GM21367 (cell line): ENCODE data around the gene ITGB3.

Source experiments
- ATAC-seq: cut with Tn5 transposase; IDR thresholded peaks from one replicate; pipeline ENCODE4 v1.9.1; 2021; ENCODE audit not compliant: unreplicated experiment

Gene ITGB3

DNA sequence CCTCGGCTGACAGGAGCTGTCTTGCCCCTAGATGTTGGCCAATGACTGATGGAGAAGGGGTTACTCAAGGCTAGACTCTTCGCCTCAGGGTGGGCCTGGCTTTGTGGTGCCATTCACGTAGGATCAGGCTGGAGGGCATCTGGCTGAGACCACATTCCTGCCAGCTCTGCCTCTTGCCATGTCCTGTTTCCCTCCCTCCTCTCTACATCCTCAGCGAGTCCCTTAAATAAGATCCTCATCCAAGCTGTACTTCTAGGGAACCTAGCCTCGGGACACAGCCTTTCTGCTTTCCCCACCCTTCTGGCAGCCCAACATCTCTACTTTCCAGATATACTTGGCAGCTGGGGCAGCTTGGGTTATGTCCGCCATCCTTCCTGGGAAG, 42.2 kb downstream of the ITGB3 start:
- ATAC-seq = no peak

DNA sequence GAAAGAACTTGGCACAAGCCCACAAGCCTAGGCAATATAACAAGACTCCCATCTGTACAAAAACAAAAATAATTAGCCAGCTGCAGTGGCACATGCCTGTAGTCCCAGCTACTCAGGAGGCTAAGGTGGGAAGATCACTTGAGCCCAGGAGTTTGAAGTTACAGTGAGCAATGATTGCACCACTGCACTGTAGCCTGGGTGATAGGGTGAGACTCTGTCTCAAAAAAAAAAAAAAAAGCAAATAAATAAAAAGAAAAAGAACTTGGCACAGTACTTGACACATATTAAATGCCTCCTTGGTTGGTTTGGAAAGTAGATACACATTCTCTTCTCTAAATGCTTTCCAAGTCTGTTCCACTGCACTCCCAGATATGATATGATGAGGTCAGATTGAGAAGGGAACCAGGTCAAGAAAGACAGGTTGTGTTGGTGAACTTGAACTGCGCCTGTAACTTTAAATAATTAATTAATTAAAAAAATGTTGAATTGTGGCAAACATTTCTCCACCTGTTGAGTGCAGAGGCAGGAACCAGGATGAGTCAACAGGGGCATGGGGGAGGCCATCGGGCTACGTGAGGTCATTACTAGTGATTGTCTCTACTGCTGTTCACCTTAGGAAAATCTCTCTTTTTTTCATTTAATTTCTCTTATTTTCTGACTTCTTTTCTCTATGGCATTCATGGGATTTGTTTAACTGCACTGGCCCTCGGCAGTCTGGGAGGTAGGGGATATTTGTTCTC, 44.2 kb downstream of the ITGB3 start:
- ATAC-seq = no peak

DNA sequence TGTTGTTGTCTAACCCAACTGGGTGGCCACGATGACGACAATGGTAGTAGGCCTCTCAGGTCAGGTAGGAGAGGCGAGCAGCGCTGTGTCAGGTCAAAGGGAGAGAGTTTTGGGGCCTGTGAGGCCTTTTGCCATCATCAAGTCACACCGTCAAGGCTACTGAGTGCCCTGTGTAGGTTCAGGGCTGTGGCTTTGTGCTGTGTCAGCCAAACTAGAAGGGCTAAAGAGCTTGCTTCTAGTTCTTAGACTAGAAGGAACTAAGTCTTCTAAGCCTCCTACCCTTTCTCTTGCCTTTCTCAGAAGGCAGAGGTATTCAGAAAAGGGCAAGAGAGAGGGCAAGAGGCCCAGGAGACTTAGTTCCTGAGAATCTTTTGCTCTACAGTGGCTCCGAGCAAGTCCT, 45.1 kb downstream of the ITGB3 start:
- ATAC-seq = no peak

DNA sequence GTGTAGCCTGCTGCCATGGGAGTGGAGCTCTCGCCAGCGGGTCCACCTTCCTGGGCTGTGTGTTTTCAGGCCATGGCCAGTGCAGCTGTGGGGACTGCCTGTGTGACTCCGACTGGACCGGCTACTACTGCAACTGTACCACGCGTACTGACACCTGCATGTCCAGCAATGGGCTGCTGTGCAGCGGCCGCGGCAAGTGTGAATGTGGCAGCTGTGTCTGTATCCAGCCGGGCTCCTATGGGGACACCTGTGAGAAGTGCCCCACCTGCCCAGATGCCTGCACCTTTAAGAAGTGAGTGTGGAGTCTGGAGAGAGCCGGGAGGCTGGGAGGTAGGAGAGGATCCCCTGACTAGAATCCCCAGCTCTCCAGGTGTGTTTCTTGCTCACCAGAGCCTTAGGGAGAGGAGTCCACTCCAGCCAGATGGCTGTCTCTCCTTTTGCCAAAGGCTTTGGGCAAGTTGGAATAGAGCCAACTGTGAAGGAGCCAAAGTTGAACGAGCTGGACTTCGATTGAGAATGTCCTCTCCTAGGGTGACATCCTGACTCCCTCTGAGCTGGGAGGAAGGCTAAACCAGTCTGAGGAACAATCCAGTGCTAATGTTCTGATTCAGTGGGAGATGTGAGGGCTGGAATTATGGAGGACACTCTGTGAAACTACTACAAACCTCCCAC, 45.7 kb downstream of the ITGB3 start:
- ATAC-seq = no peak

DNA sequence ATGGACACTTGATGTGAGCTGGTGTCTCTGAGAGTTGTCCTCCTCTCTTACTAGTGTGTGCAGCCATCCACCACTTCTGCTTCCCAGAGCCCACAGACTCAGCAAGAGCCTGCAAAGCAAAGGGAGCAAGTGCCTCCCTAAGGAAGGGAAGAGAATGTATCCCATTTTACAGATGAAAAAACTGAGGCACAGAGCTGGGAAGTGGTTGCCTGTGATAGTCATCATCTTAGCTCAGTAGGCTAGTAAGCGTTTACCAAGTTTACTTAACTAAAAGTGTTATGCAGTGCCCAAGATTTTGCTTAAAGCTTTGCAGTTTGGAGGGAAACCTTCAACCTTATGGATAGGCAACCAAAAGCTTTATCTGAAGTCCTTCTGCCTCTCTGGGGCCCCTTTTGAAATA, 47.1 kb downstream of the ITGB3 start:
- ATAC-seq = no peak

DNA sequence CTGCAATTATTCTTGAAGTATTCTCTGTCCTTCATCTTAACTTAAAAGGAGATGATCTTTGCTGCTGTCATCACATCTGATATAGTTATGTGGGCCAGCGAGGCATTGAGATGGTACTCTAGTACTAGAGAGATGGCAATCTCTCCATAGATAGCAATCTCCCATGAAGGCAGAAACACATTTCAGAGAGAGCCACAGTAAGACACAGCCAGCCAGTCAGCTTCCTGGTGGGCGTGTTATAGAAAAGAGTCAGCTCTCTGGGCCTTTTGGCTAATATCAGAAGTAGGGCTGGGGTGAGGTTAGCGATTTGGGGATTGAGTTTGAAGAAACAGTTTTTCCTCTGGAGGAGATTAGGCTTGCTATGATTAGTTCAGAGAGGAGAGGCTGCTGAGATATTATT, 47.5 kb downstream of the ITGB3 start:
- no peak for ATAC-seq

DNA sequence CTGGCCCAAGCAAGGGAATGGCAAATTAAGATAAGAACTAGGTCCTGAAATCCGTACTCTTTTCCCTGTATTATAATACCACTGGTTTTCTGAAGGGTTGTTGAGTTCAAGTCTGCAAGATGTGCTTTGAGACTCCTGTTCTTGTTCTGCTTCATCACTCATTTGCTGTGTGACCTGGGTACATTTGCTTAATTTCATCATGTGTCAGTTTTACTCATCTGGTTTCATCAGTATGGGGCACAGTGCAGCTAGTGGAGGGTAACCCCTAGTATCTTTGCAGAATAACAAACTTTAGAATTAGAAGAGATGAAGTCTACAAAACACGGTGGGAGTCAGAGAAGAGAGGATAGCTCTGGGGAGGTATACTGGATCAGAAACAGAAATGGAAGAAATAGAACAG, 48.2 kb downstream of the ITGB3 start:
- ATAC-seq = no peak

DNA sequence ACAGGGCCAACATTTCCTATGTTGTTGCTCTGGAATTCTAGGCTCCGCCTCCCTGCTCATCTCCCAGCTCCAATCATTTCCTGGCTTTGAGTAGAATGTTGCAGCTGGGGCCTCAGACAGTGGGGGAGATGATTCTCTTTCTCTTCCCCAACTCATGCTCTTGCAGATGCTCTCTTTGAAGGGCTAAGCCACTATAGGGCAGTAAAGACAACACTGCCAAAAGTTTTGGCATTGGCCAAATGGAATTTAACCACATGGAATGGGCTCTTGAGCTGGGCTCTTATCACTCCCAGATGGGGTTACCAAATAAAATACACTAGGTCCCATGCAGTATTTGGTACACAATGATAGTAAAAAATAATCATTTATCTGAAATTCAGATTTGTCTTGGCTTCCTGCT, 50.6 kb downstream of the ITGB3 start:
- ATAC-seq = no peak

DNA sequence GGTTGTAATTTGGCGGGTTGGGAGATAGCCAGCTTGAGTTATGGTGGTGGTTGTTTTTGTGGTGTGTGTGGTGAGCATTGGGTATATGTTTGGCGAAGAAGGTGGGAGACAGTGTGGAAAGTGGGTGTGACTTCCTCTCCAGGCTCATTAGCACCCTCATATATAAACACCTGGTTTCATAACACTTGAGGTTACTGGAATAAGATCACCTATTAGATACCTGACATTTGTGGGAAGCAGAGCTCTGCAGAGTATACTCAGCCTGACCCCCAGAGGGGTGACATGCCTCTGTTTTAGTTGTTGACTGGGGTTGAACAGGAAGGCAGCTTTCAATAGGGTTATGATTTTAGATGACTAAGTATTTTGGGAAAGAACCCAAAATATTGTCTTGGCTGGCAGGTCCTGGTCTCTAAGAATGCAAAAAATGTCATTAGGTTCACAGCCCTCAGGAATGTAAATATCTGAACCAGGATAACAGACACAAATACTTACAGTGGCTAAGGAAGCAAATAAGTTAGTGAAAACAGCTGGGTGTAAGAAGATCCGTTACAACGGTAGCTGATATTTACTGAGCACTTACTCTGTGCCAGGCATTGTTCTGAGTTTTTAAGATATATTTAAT, 51.8 kb downstream of the ITGB3 start:
- no peak for ATAC-seq

DNA sequence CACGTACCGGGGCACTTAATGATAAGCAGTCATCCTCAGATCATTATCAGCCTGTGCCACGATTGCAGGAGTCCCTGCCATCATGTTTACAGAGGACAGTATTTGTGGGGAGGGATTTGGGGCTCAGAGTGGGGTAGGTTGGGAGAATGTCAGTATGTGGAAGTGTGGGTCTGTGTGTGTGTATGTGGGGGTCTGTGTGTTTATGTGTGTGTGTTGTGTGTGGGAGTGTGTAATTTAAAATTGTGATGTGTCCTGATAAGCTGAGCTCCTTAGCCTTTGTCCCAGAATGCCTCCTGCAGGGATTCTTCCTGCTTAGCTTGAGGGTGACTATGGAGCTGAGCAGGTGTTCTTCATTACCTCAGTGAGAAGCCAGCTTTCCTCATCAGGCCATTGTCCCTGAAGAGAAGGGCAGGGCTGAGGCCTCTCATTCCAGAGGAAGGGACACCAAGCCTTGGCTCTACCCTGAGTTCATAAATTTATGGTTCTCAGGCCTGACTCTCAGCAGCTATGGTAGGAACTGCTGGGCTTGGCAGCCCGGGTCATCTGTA, 56.6 kb downstream of the ITGB3 start:
- no peak for ATAC-seq

DNA sequence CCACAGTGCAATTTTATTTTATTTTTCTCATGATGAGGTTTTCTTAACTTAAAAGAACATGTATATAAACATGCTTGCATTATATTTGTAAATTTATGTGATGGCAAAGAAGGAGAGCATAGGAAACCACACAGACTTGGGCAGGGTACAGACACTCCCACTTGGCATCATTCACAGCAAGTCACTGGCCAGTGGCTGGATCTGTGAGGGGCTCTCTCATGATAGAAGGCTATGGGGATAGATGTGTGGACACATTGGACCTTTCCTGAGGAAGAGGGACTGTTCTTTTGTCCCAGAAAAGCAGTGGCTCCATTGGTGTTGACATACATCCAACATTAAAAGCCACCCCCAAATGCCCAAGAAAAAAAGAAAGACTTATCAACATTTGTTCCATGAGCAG, 57.8 kb downstream of the ITGB3 start:
- ATAC-seq = no peak

DNA sequence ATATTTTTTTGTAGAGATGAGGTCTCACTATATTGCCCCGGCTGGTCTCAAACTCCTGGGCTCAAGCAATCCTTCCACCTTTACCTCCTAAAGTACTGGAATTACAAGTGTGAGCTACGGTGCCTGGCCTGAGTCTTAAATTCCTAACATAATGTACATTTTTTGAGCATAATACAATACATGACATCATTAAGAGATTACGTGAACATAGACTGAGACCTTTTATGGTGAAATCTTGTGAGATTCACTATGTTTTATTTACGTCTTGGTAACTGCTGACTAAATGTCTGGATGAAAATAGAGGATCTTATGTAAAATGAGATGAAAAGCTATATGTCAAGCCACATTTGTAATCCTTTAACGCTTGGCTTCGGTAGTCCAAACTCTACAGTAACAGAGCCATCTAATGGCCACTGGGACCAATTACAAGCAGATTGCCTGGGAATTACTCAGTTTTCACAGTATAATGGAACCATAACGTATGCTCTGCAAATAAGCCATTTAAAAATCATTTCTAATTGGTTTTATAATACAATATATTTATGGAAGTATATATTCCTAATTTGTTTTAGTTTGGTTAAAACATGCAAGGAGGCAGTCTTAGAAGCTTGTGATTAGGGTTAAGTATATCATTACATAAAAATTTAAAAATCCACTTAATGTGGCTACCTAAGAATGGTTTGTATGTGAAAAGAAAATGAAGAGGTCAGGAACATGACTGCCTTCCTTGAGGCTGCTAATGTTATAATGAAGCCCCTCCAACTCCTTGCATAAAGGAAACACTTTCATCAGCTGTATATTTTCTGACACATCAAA, 62.0 kb downstream of the ITGB3 start:
- no peak for ATAC-seq

DNA sequence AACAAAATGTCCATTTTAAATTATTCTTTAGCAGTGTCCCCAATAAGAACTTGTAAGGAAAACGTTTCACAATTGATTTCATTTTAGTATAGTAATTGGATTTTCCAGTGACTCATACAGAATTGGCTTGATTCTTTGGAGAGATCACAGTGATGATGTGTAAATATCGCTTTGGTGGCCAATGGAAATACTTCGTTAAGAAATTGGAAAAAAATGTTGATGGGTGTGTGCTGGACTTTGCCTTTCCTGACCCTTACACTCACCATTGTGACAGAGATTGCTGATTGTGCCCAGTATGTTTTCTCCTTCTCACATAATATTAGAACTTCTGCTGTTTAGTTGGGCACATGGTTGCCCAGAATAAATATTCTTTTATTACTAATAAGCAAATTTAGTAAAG, 62.7 kb downstream of the ITGB3 start:
- no peak for ATAC-seq

DNA sequence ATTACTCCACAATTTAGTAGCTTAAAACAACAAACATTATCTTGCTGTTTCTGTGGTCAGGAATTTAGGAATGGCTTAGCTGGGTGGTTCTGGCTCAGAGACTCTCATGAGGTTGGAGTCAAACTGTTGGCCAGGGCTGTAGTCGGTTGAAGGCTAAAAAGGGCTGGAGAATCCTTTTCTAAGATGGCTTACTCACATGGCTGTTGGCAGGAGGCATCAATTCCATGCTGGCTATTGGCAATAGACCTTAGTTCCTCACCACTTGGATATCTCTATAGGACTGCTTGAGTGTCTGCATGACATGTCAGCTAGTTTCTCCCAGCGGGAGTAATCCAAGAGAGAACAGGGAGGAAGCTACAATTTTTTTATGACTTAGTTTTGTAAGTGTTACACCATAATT, 63.5 kb downstream of the ITGB3 start:
- no peak for ATAC-seq

DNA sequence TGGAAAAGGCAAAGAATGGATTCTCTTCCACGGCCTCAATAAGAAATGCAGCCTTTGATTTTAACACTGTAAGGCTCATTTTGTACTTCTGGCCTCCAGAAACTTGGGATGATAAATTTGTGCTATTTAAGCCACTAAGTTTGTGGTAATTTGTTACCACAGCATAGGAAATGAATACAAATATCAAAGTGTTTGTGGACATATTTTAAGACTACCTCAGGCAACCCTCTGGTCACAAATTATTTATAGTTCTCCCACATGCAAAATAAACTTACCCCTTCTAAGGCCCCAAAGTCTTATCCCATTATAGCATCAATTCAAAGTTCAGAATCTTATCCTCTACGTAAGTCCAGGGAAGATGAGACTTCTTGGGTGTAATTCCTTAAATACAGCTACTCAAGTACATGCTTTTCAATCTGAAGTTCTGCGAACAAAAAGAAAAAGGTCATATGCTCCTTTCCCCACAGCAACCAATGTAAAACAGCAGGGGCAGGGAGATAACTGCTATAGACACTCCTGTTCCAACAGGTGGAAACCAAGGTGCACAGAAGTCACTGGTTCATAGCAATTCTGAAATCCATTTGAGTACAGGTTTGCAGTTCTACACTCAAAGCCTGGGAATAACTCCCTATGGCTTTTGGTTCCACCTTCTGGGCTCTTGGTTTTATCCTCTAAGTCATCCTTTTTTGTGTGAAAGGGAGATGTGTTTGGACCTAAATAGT, 64.7 kb downstream of the ITGB3 start:
- no peak for ATAC-seq

DNA sequence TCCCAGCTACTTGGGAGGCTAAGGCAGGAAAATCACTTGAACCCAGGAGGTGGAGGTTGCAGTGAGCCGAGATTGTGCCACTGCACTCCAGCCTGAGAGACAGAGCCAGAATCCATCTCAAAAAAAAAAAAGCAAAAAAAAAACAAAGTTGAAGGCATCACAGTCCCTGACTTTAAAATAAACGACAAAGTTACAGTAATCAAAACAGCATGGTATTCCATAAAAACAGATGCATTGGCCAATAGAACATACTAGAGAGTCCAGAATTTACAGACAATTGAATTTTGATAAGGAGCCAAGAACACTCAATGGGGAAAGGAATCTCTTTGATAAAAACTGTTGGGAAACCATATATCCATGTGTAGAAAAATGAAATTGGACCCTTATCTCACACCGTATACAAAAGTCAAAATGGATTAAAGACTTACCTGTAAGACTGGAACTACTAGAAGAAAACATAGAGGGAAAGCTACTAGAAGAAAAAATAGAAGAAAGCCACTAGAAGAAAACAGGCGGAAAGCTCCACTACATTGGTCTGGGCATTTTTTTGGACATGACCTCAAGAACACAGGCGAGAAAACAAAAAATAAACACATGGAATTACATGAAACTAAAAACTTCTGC, 67.4 kb downstream of the ITGB3 start:
- ATAC-seq = no peak

DNA sequence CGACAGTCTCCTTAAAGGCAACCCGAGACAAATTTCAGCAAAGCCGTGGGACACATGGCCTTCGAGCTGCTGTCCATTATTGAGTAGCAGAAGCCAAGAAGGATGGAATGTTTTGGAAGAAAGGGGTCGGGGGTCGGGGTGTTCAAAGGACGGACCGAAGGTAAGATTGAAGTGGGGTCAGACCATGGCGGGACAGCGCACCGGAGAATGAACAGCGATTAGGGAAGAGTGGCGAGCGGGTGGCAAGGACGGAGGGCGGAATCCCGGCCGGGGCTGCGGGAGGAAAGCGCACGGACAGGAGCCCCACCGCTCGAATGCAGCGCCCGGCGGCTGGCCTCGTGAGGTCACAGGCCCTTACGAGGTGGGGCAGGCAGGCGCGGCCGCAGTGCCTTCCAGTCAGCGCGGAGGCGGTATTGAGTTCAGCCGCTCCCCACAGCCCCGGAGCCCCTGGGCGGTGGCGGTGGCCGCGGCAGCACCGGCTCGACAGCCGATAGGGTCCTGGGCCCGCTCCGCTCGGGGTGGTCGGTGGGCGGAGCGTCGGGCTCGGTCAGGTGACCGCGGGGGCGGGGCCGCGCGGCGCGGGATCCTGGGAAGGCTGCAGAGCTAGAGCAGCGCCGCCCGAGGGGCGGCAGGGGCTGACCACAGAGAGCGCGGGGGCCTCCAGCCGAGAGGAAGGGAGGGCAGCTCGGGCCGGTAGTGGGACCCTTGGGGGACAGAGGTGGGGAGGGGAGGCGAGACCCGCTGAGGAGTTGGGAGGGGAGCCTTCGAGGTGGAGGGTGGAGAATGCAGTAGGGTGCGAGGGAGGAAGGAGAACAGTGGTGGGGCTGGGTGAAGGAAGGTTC, 70.0 kb downstream of the ITGB3 start, which contains the start of gene EFCAB13:
TSS of gene EFCAB13 (plus strand) at position 574 of the 842 bp plus-strand sequence. CDS start 4,399 bp downstream, outside the sequence.
- ATAC-seq = peak; percentile 71

DNA sequence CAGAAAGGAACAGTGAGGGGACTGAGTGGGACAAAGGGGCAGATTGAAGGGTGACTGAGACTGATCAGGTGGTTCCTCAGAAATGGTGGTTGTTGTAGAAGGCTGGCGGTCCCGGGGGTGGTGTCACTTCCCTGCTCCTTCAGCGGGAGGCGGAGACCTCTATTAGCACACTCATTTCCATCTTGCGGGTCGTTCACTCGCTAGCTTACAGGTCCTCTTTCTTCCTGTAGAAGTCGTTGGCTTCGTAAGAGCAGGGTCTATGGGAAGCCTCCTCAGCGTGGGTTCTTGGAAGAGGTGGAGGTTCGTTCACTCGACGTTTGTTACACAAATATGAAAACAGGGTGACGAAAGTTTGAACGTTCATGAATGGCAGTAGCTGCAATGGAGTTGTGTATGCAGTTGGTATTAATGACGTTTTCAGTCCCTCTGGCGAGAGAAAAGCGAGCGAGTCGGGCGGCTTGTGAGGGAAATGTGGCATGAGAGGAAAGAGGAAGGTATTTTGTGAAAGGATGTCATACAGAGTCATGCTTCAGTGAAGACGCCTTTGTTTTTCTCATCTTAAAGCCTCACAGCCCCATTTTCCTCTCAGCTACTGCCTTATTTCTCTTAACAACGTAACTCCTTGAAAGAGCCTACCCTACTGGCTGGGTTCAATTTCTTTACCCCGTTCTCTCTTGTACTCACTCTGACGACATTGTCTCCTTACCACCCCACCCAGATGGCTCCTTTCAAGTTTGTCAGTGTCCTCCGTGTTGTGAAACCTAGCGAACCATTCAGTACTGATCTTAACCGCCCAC, 70.8 kb downstream of the ITGB3 start:
- ATAC-seq = peak; percentile 23
